Kidney (tissue), 14 donors: Measurements from ENCODE around the gene LMOD2. TPM values are rescaled to one million over a fixed set of nuclear protein-coding genes. Genes with fewer than 3 reads are reported as not detected.

Experiments
- DNase-seq, 5 donors: peaks; one replicate each; pipeline ENCODE4 v3.0.0-alpha.2; 2013 to 2020
- FAIRE-seq: peaks from 2 replicates; lab custom pipeline; 2012; peaks lifted over from hg19 to GRCh38; lab: Jason Lieb, UNC
- H3K27ac ChIP-seq, 2 donors: one replicate each; pipeline ENCODE4 v1.7.0; 2013; ENCODE audit warnings: low read depth in 2 of 2, low read length in 2 of 2, inconsistent platforms in 1 of 2
- H3K27me3 ChIP-seq: one replicate; pipeline ENCODE4 v1.7.1; 2013; ENCODE audit warnings: low read length, inconsistent platforms; ENCODE audit not compliant: control insufficient read depth, insufficient read depth
- H3K36me3 ChIP-seq, 3 donors: one replicate each; pipeline versions ENCODE4 v1.7.0 to v1.7.1; 2013; ENCODE audit warnings: low read length in 3 of 3, control low read depth in 1 of 3, inconsistent platforms in 1 of 3; ENCODE audit not compliant: insufficient read depth in 3 of 3, control insufficient read depth in 2 of 3
- H3K4me1 ChIP-seq, 3 donors: one replicate each; pipeline versions ENCODE4 v1.7.0 to v1.7.1; 2013; ENCODE audit warnings: low read length in 3 of 3, inconsistent platforms in 1 of 3, low read depth in 1 of 3; ENCODE audit not compliant: control insufficient read depth in 2 of 3, insufficient read depth in 2 of 3
- H3K4me3 ChIP-seq, 3 donors: one replicate each; pipeline versions ENCODE4 v1.7.0 to v1.8.1; 2013; ENCODE audit warnings: low read length in 3 of 3, control low read depth in 1 of 3, inconsistent platforms in 1 of 3
- H3K9ac ChIP-seq, 3 donors: one replicate each; pipeline versions ENCODE4 v1.7.0 to v1.7.1; 2013; ENCODE audit warnings: low read length in 3 of 3, control low read depth in 1 of 3, inconsistent platforms in 1 of 3
- H3K9me3 ChIP-seq, 3 donors: one replicate each; pipeline versions ENCODE4 v1.7.0 to v1.7.1; 2013; ENCODE audit warnings: low read length in 3 of 3, control low read depth in 1 of 3, inconsistent platforms in 1 of 3; ENCODE audit not compliant: control insufficient read depth in 2 of 3, insufficient read depth in 1 of 3
- CTCF ChIP-seq: IDR thresholded peaks from 3 replicates; pipeline ENCODE4 v1.5.1; 2012; ENCODE audit warnings: mild to moderate bottlenecking, moderate library complexity, borderline replicate concordance; ENCODE audit not compliant: insufficient read depth; ENCODE audit errors: extremely low read depth
- intact Hi-C: fragments of 100-400 bp; cut with DNase I; formaldehyde crosslinking; loops from one replicate; pipeline ENCODE4 v1.11.1; 2022
- polyA plus RNA-seq: library from polyadenylated mRNA; stranded (reverse); fragments of 350-450 nt; fragmentation: Illumina TruSeq; extraction: RNeasy Lipid Tissue Mini Kit (QIAGEN cat#74804); gene quantifications from one replicate; pipeline ENCODE4 v1.2.3, GENCODE V29; 2014; ENCODE audit warnings: low read depth, low replicate concordance; ENCODE audit not compliant: insufficient read depth
- total RNA-seq: library from RNA; stranded (reverse); fragmentation: NEBNext Ultra II Directional; extraction: Animal tissue kit (Norgen Biotek cat#: 25700); gene quantifications from one replicate; pipeline ENCODE4 v1.2.1, GENCODE V29; 2021
- donor health status: control.
- donor health status: control.
- donor health status: control.
- donor health status: control.
- donor health status: control.
- donor health status: DM: yes; HTN: yes; CAD: no.
- donor health status: Normal renal cell carcinoma (clear cell type).

LMOD2 gene
- total and polyA plus RNA-seq, 2 donors from 2014 or later = not detected

GRCh38 chr7:123665896-123666295, 10.2 kb downstream of the LMOD2 start:
- H3K27ac ChIP-seq = no peak overlapping the region
- no peaks in the 10 kb centered on the region for H3K9me3 ChIP-seq
- no peaks in the 10 kb centered on the region for H3K27me3 ChIP-seq
- intact Hi-C loops = no loop called here
- DNase-seq = no peak
- no peak for FAIRE-seq
- no peak overlapping the region for H3K4me3 ChIP-seq
- no peak for TF ChIP-seq CTCF
- H3K36me3 ChIP-seq = no peaks in the 10 kb centered on the region
- H3K9ac ChIP-seq = no peak overlapping the region
- H3K4me1 ChIP-seq = no peaks in the 10 kb centered on the region

DNA sequence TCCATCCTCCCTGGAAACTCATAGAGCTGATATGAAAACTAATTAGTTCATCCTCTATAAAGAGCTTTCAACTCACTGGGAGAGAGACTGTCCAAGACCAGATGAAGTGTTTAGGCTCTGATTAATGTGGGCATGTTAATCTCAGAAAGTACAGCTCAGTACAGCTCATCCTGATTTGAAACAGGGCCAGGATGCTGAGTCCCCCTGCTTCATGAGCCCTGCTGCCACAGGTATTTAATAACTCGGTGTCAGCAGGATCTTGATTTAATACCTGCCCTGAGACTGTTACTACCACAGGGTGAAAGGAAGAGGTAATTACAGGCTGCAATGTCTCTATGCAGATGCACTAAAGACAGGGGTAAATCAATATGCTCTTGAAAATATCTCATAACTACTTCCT, 10.8 kb downstream of the LMOD2 start:
- intact Hi-C loops = no loop called here
- no peak for DNase-seq
- no peak for FAIRE-seq

GRCh38 chr7:123669485-123669884, 13.8 kb downstream of the LMOD2 start:
- H3K27me3 ChIP-seq = no peaks in the 10 kb centered on the region
- TF ChIP-seq CTCF = no peak
- H3K27ac ChIP-seq = no peak overlapping the region
- no peaks in the 10 kb centered on the region for H3K4me1 ChIP-seq
- FAIRE-seq (no peak), DNase-seq (no peak)
- intact Hi-C loops = no loop called here
- no peaks in the 10 kb centered on the region for H3K9me3 ChIP-seq
- H3K9ac ChIP-seq = no peak overlapping the region
- H3K36me3 ChIP-seq = no peaks in the 10 kb centered on the region
- no peak overlapping the region for H3K4me3 ChIP-seq

More for the DNA sequence above, 10.8 kb downstream of the LMOD2 start:
- Histone ChIP-seq H3K4me3 (no peak overlapping the region), H3K27ac (no peak overlapping the region), H3K4me1 (no peaks in the 10 kb centered on the region), H3K27me3 (no peaks in the 10 kb centered on the region), H3K36me3 (no peaks in the 10 kb centered on the region), H3K9me3 (no peaks in the 10 kb centered on the region), H3K9ac (no peak overlapping the region)
- no peak for TF ChIP-seq CTCF

DNA sequence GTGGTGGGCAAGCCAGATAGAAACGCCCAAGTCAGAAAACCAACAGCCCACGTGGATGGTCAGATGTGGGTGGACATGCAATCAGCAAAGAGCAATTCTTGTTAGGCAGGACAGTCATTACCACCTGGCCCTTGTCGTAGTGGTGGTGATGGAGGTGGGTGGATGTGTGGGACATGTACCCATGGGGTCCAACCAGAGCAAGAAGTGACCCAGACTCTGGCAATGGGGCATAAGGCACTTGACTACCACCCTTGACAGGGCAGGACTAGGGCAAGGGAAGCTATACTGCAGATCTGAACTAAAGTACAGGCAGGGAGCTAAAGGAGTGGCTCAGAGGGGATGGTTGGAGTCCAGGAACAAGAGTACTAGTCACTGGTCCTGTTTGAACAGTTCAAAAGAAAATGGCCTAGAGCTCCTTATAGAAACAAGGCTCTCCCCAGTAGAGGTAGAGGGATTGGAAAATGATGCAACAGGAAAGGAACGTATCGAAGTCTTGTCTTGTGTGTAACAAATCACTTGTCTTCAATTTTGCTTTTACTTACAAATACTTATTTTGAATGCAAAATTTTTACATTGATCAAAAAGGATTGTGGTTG, 17.6 kb downstream of the LMOD2 start:
- no peak overlapping the region for H3K4me3 ChIP-seq
- no peaks in the 10 kb centered on the region for H3K27me3 ChIP-seq
- H3K27ac ChIP-seq = no peak overlapping the region
- H3K36me3 ChIP-seq = no peaks in the 10 kb centered on the region
- DNase-seq (no peak), FAIRE-seq (no peak)
- H3K9ac ChIP-seq = no peak overlapping the region
- peaks cover 0 to 3% (median 0%) of the 10 kb centered on the region in 3 donors for H3K4me1 ChIP-seq
- intact Hi-C loops = no loop called here
- H3K9me3 ChIP-seq = no peaks in the 10 kb centered on the region
- TF ChIP-seq CTCF = no peak
